Suppressor macrophage treated with lipopolysaccharide for 4 hours (primary cell): ENCODE data around the gene DDX28.

Experiments used
- DNase-seq: peaks from one replicate; pipeline ENCODE4 v3.0.0-alpha.2; 2020

The DDX28 gene, protein sequence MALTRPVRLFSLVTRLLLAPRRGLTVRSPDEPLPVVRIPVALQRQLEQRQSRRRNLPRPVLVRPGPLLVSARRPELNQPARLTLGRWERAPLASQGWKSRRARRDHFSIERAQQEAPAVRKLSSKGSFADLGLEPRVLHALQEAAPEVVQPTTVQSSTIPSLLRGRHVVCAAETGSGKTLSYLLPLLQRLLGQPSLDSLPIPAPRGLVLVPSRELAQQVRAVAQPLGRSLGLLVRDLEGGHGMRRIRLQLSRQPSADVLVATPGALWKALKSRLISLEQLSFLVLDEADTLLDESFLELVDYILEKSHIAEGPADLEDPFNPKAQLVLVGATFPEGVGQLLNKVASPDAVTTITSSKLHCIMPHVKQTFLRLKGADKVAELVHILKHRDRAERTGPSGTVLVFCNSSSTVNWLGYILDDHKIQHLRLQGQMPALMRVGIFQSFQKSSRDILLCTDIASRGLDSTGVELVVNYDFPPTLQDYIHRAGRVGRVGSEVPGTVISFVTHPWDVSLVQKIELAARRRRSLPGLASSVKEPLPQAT

GRCh38 chr16:68022728-68023537 lies at the start of gene DDX28, which contains the start of gene DUS2:
Gene DDX28, minus strand, starts transcription at chr16:68023232. Its CDS starts 30 bp downstream, at chr16:68023202.
Gene DUS2, plus strand, starts transcription at chr16:68023284. Its CDS starts 14,740 bp downstream, at chr16:68038024.
- peak; percentile 96 for DNase-seq

DNA sequence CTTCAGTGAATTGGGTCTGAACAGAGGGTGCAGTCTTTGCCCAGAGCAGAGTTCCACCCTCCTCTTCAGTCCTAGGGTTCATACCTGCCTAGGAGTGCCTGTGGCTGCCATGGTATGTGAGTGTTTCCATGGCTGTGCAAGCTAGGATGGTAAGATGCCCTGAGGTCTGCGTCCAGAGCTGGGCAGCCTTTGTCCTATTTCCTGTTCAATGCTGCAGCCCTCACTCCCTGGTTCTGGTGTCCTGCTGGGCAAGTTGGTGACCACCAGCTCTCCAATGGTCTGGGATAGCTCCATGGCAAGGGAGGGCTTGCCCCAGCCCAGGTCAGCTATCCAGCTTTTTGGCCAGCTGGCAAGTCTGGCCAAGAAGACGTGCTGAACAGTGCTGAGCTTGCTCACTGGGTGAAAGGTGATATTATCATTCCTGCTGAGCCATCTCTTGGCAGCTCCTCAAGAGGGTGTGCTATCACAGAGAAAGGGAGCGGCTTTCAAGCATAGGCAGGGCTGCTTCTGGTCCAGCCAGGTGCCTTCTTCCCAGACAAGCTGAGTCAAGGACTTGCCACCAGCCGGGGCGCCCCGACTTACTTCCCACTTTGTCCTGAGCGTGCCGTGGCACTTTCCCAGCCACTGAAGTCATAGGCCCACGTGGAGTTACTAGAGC lies 49.1 kb upstream of the DDX28 start:
- no peak for DNase-seq

GRCh38 chr16:68071518-68071901 lies 48.5 kb upstream of the DDX28 start:
- DNase-seq, result no peak

- DNase-seq, result no peak
These were observed 47.9 kb upstream of the DDX28 start for GRCh38 chr16:68070806-68071517.

DNA sequence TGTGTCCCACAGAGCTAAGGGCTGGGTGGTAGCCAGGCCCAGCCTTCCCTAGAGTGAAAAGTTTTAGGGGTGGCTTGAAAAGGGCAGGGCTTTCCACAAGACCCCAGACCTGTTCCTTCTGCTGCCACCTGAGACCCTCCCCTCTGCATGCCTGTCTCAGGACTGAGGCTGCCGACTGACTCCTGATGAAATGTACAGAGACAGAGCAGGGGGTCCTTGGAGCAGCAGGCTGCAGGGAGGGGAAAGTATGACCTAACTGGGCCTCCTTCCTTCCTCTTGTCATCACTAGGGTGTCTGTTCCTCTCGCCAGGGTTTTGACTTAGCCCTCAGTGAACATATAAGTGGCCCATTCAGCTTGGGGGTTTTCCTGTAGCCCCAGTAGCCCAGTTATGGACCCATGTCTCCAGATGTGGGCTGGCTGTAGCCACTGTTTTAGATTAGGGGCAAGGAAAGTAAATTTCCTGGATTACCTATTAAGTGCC lies 47.3 kb upstream of the DDX28 start:
- no peak for DNase-seq

DNA sequence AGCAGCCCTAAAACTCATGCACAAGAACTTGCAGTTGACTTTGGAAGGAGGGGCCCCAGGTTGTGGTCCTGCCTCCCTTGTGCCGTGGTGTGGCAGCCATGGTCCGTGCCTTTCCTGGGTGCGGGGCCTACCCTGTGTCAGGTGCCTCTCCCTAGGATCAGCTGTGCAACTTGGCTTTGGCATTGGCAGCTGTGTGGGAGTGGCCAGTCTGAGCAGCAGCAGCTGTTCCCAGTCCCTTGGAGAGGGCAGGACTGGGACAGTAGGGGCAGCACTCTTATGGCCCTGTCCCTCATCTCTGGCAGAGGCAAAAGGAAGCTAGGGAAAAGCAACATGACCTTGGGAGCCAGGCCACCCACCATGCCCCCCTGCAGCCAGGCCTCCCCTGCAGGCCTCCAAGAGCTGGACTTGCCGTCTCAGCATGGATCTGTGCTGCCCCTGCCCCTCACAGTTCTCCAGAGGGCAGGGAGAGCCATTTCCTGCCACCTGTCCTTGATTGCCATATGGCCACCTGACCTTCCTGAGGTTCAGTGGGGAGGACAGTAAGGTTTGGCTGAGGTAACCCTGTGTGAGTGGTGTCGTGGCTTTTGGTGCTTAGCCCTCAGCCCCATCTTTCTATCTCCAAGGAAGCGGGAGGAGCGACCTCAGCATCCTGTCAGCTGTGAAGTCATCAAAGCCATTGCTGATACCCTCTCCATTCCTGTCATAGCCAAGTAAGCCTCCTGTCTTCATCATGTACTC lies 46.6 kb upstream of the DDX28 start:
- no peak for DNase-seq

GRCh38 chr16:68068926-68069325 lies 45.9 kb upstream of the DDX28 start:
- DNase-seq, result no peak

DNA sequence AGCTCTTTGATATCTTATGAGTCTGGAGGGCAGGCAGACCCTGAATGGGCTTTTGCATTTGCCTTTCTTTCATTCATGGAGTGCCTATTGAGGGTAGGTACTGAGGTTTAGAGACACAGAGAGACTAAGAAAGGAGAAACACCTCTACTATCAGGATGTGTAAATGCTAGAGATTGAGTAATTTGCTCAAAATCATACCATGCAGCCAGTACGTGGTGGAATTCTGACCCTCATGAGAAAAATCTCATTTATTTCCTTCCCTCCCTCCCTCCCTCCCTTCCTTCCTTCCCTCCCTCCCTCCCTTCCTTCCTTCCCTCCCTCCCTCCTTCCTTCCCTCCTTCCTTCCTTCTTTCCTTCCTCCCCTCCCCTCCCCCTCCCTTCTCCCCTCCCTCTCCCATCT lies 43.7 kb upstream of the DDX28 start:
- DNase-seq, result no peak

GRCh38 chr16:68065716-68066305 lies 42.8 kb upstream of the DDX28 start:
- DNase-seq, result no peak

- DNase-seq, result peak; percentile 78
These were observed 41.8 kb upstream of the DDX28 start for GRCh38 chr16:68064791-68065365.

GRCh38 chr16:68062910-68063393 lies 39.9 kb upstream of the DDX28 start:
- DNase-seq, result no peak

DNA sequence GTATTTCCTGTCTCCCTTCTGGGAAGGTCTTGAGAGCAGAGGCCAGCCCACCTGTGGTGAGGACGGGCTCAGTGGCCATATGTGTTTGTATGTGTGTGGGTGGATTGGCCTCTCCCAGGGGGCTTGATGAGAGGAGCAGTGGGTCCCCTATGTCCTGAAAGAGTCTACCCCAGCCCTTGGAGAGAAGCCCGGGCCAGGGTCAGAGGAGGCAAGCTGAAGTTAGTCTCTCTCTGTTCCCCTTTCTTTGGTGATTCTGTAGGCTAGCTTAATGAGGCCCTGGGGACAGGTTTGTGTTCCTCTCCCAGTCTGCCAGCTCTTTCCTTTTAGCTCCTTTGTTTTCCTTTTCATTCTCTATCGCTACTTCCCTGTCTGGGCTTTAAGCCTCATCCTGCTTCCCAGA lies 38.4 kb upstream of the DDX28 start:
- no peak for DNase-seq

DNA sequence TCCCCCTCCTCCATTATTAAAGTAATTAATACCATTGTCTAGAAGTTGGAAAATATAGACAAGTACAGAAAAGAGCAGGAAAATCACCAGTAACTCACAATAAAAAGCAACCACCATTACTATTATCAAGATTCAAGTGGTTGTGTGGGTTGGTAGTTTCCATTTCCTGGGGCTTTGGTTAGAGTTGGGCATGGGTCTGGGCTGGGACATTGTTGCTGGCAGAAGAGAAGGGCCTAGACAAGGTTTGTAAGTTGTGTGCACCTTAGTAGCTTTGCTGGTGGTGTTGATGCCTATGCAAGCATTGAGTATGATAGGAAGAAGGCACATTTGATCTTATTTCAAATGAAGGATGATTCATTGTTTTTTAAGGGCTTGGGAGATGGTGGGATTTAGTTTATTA lies 36.8 kb upstream of the DDX28 start:
- no peak for DNase-seq

GRCh38 chr16:68055395-68055794 lies 32.4 kb upstream of the DDX28 start:
- no peak for DNase-seq

GRCh38 chr16:68049449-68049848 lies 26.4 kb upstream of the DDX28 start:
- DNase-seq, result peak; percentile 58

- no peak for DNase-seq
These were observed 25.0 kb upstream of the DDX28 start for GRCh38 chr16:68047987-68048386.

DNA sequence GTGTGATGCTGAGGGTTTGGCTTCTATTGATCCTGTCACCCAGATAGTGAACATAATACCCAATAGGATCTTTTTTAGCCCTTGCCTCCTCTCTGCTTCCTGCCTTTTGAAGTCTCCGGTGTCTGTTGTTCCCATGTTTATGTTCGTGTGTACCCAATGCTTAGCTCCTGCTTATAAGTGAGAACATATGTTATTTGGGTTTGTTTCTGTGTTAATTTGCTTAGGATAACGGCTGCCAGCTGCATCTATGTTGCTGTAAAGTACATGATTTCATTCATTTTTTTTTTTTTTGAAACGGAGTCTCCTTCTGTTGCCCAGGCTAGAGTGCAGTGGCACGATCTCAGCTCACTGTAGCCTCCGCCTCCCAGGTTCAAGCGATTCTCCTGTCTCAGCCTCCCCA lies 23.1 kb upstream of the DDX28 start:
- DNase-seq, result no peak

GRCh38 chr16:68041783-68042182 lies 18.8 kb upstream of the DDX28 start:
- peak; percentile 80 for DNase-seq

GRCh38 chr16:68040506-68041288 lies 17.7 kb upstream of the DDX28 start:
- DNase-seq, result peak; percentile 77
